Posterior cingulate gyrus (tissue), 11 donors: Measurements from ENCODE around the gene DMAC1.

Experiments used
- DNase-seq, 10 donors: peaks; one replicate each; pipeline versions ENCODE4 v3.0.0 to v3.0.0-alpha.2; 2020 to 2021; ENCODE audit warnings: mixed read lengths in 3 of 10
- intact Hi-C: fragments of 100-400 bp; cut with DNase I; formaldehyde crosslinking; loops from one replicate; pipeline ENCODE4 v1.15.1; 2023

The DMAC1 gene

DNA sequence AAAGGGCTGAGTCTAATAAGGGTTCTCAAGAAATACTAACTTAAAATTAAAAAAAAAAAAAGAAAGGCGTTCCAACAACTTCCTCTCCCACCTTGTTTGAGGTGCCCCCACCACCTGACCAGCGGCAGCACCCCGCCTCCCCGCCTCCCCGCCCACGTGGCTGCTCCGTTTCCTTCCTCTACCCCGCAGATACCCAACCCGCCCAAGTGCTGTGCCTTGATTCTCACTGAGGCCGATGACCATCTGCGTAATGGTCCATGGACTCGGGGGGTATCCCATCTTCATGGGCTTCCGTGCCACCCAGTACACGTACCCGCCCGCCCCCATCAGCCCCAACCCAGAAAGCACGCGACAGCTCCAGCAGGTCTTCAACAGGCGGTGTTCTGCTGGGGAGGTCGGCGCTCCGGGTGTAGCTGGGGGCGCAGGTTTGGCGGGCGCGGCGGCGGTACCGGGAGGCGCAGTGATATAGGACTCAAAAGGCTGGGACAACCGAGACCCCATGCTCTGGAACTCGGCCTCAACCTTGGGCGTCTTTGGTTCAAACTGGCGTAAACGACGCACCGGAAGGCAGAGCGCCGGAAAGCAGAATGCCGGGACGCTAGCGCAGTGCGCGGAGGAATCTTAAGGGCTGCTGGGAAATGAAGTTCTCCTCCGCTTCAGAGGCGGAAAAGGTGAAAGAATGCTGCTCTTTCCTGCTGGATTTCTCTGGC is at the start of gene DMAC1:
Gene DMAC1, minus strand, starts transcription at position 545 of the 710 bp plus-strand sequence. Its CDS starts 44 bp downstream, at position 501.
- intact Hi-C loops = loop anchor here (10.0 kb wide), 1 partner anchor 225 kb away; no protein-coding TSS in a partner anchor

GRCh38 chr9:7849362-7849761 is 49.8 kb upstream of the DMAC1 start:
- intact Hi-C loops = no loop called here
- no peak for DNase-seq

More for the DNA sequence above, at the start of gene DMAC1:
- peak; percentile 69 to 97 (median 82) for DNase-seq

DNA sequence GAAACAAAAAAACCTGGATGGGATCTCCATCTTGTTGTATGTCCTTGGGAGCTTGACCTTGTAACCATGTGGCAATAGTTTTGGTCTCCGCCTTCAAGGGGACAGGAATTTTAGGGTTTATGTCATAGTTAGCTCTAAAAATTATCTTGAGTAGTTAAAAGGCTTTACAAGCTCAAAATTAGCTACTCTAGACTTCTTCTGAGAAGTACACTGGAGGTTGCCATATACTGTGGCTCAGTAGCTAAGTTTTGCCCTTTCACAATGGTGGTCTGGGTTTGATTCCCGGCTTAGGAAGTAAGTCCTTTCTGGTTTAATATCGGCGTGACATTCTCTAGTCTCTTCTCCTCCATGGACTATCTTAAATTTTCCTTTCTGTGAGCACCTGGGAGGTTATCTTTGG is 48.9 kb upstream of the DMAC1 start:
- intact Hi-C loops = no loop called here
- DNase-seq = no peak

- DNase-seq = no peak
- intact Hi-C loops = no loop called here
Observed at GRCh38 chr9:7844242-7844641, 44.7 kb upstream of the DMAC1 start.

DNA sequence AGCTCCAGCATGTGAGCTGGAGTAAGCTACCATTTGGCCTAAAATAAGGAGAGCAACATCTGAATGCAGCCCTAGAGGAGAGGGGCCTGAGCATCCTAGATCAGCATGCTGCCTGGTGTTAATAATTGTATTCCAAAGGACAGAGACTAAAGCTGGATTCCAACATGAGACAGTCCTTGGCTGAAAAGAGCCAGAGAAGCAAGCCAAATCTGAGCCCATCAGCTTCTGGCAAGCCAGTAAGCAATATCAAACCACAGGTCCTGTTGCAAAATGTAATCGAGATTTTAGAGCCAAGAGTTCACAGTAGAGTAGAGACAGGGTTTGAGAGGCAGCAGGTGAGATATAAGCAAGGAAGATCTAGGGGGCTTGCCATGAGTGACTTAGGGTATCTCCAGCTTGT is 42.3 kb upstream of the DMAC1 start:
- DNase-seq = no peak
- intact Hi-C loops = no loop called here

GRCh38 chr9:7834531-7834930 is 35.0 kb upstream of the DMAC1 start:
- no peak for DNase-seq
- intact Hi-C loops = no loop called here

GRCh38 chr9:7828334-7828733 is 28.8 kb upstream of the DMAC1 start:
- DNase-seq = no peak
- intact Hi-C loops = no loop called here

GRCh38 chr9:7827792-7828191 is 28.2 kb upstream of the DMAC1 start:
- no peak for DNase-seq
- intact Hi-C loops = no loop called here

- intact Hi-C loops = no loop called here
Observed at GRCh38 chr9:7827056-7827455, 27.5 kb upstream of the DMAC1 start.

GRCh38 chr9:7823651-7824050 is 24.1 kb upstream of the DMAC1 start:
- intact Hi-C loops = no loop called here
- no peak for DNase-seq

More at GRCh38 chr9:7827056-7827455, 27.5 kb upstream of the DMAC1 start:
- DNase-seq = no peak

DNA sequence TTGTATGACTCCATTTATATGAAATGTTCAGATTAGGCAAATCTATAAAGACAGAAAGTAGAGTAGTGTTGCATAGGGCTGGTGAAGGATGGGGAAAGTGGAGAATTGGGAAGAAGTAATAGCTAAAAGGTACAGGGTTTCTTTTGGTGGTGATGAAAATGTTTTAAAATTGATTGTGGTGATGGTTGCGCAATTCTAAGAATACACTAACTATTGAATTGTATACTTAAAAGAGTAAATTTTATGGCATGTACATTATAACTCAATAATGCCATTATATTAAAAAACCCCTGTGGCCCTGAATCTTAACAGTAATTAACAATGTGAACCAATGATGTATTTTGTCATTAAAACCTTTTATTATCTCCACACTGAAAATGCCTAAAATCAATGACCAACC is 20.4 kb upstream of the DMAC1 start:
- DNase-seq = no peak

DNA sequence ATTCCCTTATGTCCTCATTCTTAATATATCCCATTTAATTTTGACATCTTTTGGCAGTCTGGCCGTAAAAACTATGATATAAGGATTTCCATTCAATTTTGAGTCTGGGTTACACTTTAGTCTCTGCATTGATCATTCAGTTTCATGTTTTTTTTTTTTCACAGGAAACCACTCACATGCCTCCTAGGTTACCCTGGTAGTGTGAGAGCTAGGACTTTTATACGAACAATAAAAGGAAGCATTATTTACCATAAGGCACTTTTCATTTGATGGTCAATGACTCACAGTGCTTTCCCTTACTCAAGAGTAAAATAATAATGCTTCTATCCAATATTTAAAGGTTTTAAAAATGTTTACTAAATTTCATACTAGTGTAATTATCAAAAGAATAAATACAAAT is 16.4 kb upstream of the DMAC1 start:
- DNase-seq = no peak
- intact Hi-C loops = no loop called here

More for the DNA sequence above, 20.4 kb upstream of the DMAC1 start:
- intact Hi-C loops = no loop called here

GRCh38 chr9:7813030-7813429 is 13.5 kb upstream of the DMAC1 start:
- no peak for DNase-seq
- intact Hi-C loops = no loop called here

GRCh38 chr9:7811677-7812076 is 12.1 kb upstream of the DMAC1 start:
- DNase-seq = no peak
- intact Hi-C loops = no loop called here

- no peak for DNase-seq
- intact Hi-C loops = no loop called here
Observed at GRCh38 chr9:7802666-7803065, 3.1 kb upstream of the DMAC1 start.

GRCh38 chr9:7799944-7800285 is 337 bp upstream of the DMAC1 start:
- intact Hi-C loops = loop anchor here (10.0 kb wide), 1 partner anchor 225 kb away; no protein-coding TSS in a partner anchor
- DNase-seq = no peak

GRCh38 chr9:7794196-7794595 is 5.4 kb downstream of the DMAC1 start:
- DNase-seq = no peak
- intact Hi-C loops = loop anchor here (10.0 kb wide), 1 partner anchor 219 kb away; no protein-coding TSS in a partner anchor

GRCh38 chr9:7791394-7791793 is 8.2 kb downstream of the DMAC1 start:
- intact Hi-C loops = loop anchor here (10.0 kb wide), 1 partner anchor 217 kb away; no protein-coding TSS in a partner anchor

GRCh38 chr9:7790819-7791182 is 8.8 kb downstream of the DMAC1 start:
- intact Hi-C loops = loop anchor here (10.0 kb wide), 1 partner anchor 216 kb away; no protein-coding TSS in a partner anchor
- peak in 2 of 10 donors; percentile 69 to 79 for DNase-seq

More at GRCh38 chr9:7791394-7791793, 8.2 kb downstream of the DMAC1 start:
- DNase-seq = no peak

- intact Hi-C loops = loop anchor here (10.0 kb wide), 1 partner anchor 215 kb away; no protein-coding TSS in a partner anchor
- DNase-seq = peak in 1 of 10 donors; percentile 68
Observed at GRCh38 chr9:7790022-7790818, 9.4 kb downstream of the DMAC1 start.

GRCh38 chr9:7788772-7789171 is 10.8 kb downstream of the DMAC1 start:
- intact Hi-C loops = no loop called here
- peak in 4 of 10 donors; percentile 34 to 60 (median 44) for DNase-seq
